K562 (cell line): ENCODE measurements around the gene XPR1. TPM values are rescaled to one million over a fixed set of nuclear protein-coding genes. Genes with fewer than 3 reads are reported as not detected.

Source experiments
- ATAC-seq: fragments of 200-7000 bp; cut with Tn5 transposase; 3 replicates; pipeline ENCODE4 v1.9.1; 2020; ENCODE audit warnings: moderate library complexity
- BruUV-seq: library from RNA; stranded (reverse); fragments of 400-500 nt; replicated peaks from 2 replicates; lab custom pipeline; 2021; lab: Mats Ljungman, UMichigan
- CTCF ChIA-PET: fragments of 300-600 bp; formaldehyde crosslinking; extraction: SDS; loops from one replicate; lab custom pipeline; 2021; ENCODE audit warnings: low intra/inter-chr PET ratio; lab: Yijun Ruan, JAX
- POLR2A ChIA-PET: fragments of 300-600, 350-650 bp; sonication (Branson Sonifier 250); formaldehyde crosslinking; extraction: SDS; loops from one replicate; lab custom pipeline; 2021; ENCODE audit warnings: antibody characterized with exemption, inconsistent platforms; lab: Yijun Ruan, JAX
- DNase-seq, 4 experiments: peaks; one replicate each; pipeline versions ENCODE4 v3.0.0 to v3.0.0-alpha.2; 2011 to 2018; ENCODE audit warnings: low spot score in 3 of 4, mixed read lengths in 3 of 4; ENCODE audit errors: extremely low read depth in 1 of 4
- FAIRE-seq: peaks from 2 replicates; lab custom pipeline; 2011; peaks lifted over from hg19 to GRCh38; lab: Jason Lieb, UNC
- H2AFZ ChIP-seq: 2 replicates; pipeline ENCODE4 v1.6.0; 2011; ENCODE audit warnings: low read depth, low read length, control low read depth, inconsistent platforms
- H3K27ac ChIP-seq: fragments of 200-600 bp; 3 replicates; pipeline ENCODE4 v1.8.0; 2011; ENCODE audit warnings: low read depth, mild to moderate bottlenecking, control low read depth, inconsistent platforms, low read length, moderate library complexity, mixed read lengths; ENCODE audit errors: extremely low read depth
- H3K27me3 ChIP-seq, 2 experiments: fragments of 300-600 bp in 1 of 2; 2 replicates in 1 of 2; 3 replicates in 1 of 2; pipeline versions ENCODE4 v1.6.0 to v1.8.0; 2011; ENCODE audit warnings: inconsistent platforms in 2 of 2, low read length in 2 of 2, mild to moderate bottlenecking in 1 of 2, mixed read lengths in 1 of 2, moderate library complexity in 1 of 2; ENCODE audit not compliant: control insufficient read depth in 2 of 2, insufficient read depth in 2 of 2
- H3K36me3 ChIP-seq: fragments of 300-600 bp; 3 replicates; pipeline ENCODE4 v1.8.0; 2011; ENCODE audit warnings: mild to moderate bottlenecking, low read length, inconsistent platforms; ENCODE audit not compliant: control insufficient read depth, insufficient read depth
- H3K4me1 ChIP-seq, 2 experiments: fragments of 200-600 bp in 1 of 2; replicated peaks in 1 of 2; 2 replicates in 1 of 2; 3 replicates in 1 of 2; pipeline versions ENCODE4 v1.5.1 to v1.8.0; 2011; ENCODE audit warnings: inconsistent platforms in 2 of 2, low read length in 2 of 2, mild to moderate bottlenecking in 1 of 2, mixed read lengths in 1 of 2, moderate library complexity in 1 of 2; ENCODE audit not compliant: control insufficient read depth in 2 of 2, insufficient read depth in 2 of 2
- H3K4me2 ChIP-seq: 2 replicates; pipeline ENCODE4 v1.6.1; 2011; ENCODE audit warnings: low read length, control low read depth, inconsistent platforms, mixed read lengths; ENCODE audit not compliant: insufficient read depth
- H3K4me3 ChIP-seq: fragments of 200-600 bp; sonication (generic), shearing (Covaris generic); 2 replicates; pipeline ENCODE4 v1.5.1; 2016; ENCODE audit warnings: control low read depth, inconsistent platforms
- H3K79me2 ChIP-seq: fragments of 200-600 bp; 3 replicates; pipeline ENCODE4 v1.8.0; 2011; ENCODE audit warnings: low read length, inconsistent platforms; ENCODE audit not compliant: control insufficient read depth, insufficient read depth
- H3K9ac ChIP-seq, 2 experiments: 2 replicates each; pipeline versions ENCODE4 v1.6.0 to v1.6.1; 2011; ENCODE audit warnings: low read depth in 2 of 2, low read length in 2 of 2, control low read depth in 1 of 2, inconsistent platforms in 1 of 2, mild to moderate bottlenecking in 1 of 2, mixed read lengths in 1 of 2; ENCODE audit not compliant: insufficient read depth in 1 of 2
- H3K9me1 ChIP-seq: one replicate; pipeline ENCODE4 v1.6.0; 2011; ENCODE audit warnings: inconsistent platforms, mild to moderate bottlenecking, low read length, moderate library complexity; ENCODE audit not compliant: control insufficient read depth, insufficient read depth
- H3K9me3 ChIP-seq: replicated peaks from 2 replicates; pipeline ENCODE4 v1.5.1; 2011; ENCODE audit warnings: low read depth, low read length, inconsistent platforms; ENCODE audit not compliant: control insufficient read depth, insufficient read depth
- H4K20me1 ChIP-seq: replicated peaks from 2 replicates; pipeline ENCODE4 v1.6.1; 2011; ENCODE audit warnings: low read length, inconsistent platforms, mixed read lengths; ENCODE audit not compliant: control insufficient read depth, insufficient read depth
- BCLAF1 ChIP-seq, 2 experiments: fragments of 450-650 bp in 1 of 2; IDR thresholded peaks; 2 replicates each; pipeline ENCODE4 v1.6.1; 2011 to 2017; ENCODE audit warnings: low read depth in 2 of 2, antibody characterized with exemption in 1 of 2, borderline replicate concordance in 1 of 2, low read length in 1 of 2, mild to moderate bottlenecking in 1 of 2, mixed read lengths in 1 of 2; ENCODE audit not compliant: control insufficient read depth in 1 of 2
- BCOR ChIP-seq: fragments of 450-650 bp; IDR thresholded peaks from 2 replicates; pipeline ENCODE4 v1.6.1; 2016
- CBX3 ChIP-seq, 2 experiments: IDR thresholded peaks; 1 replicate in 1 of 2; 2 replicates in 1 of 2; pipeline ENCODE4 v1.6.1; 2012; ENCODE audit warnings: inconsistent platforms in 2 of 2, low read length in 2 of 2, borderline replicate concordance in 1 of 2, control low read depth in 1 of 2
- CBX5 ChIP-seq: IDR thresholded peaks from 2 replicates; pipeline ENCODE4 v1.6.1; 2014; ENCODE audit warnings: low read depth, borderline replicate concordance
- CHD1 ChIP-seq: fragments of 200-600 bp; sonication (generic); IDR thresholded peaks from one replicate; pipeline ENCODE4 v1.6.1; 2012; ENCODE audit warnings: mild to moderate bottlenecking, moderate library complexity, low read length, inconsistent platforms
- GATAD2B ChIP-seq: fragments of 450-650 bp; IDR thresholded peaks from 2 replicates; pipeline ENCODE4 v1.6.1; 2017; ENCODE audit warnings: mild to moderate bottlenecking, borderline replicate concordance
- KDM1A ChIP-seq, 2 experiments: fragments of 450-650 bp; IDR thresholded peaks; 2 replicates each; pipeline ENCODE4 v1.6.1; 2016; ENCODE audit warnings: mild to moderate bottlenecking in 2 of 2
- KHSRP ChIP-seq: fragments of 450-650 bp; IDR thresholded peaks from 2 replicates; pipeline ENCODE4 v1.6.1; 2017
- NR2C1 ChIP-seq, 2 experiments: fragments of 450-650 bp; IDR thresholded peaks; 2 replicates each; pipeline ENCODE4 v1.6.1; 2017; ENCODE audit warnings: mild to moderate bottlenecking in 2 of 2, antibody characterized with exemption in 1 of 2, inconsistent platforms in 1 of 2, missing compliant biosample characterization in 1 of 2, missing genetic modification characterization in 1 of 2
- PPARD ChIP-seq: fragments of 250-450 bp; sonication (Bioruptor Pico); IDR thresholded peaks from 2 replicates; pipeline ENCODE4 v1.8.0; 2022; ENCODE audit warnings: inconsistent platforms, mild to moderate bottlenecking, moderate library complexity
- PTRF ChIP-seq: fragments of 450-650 bp; IDR thresholded peaks from 2 replicates; pipeline ENCODE4 v1.6.1; 2016; ENCODE audit warnings: mild to moderate bottlenecking, missing genetic modification characterization, missing compliant biosample characterization
- TRIM24 ChIP-seq, 2 experiments: fragments of 450-650 bp; IDR thresholded peaks; 2 replicates each; pipeline ENCODE4 v1.6.1; 2016
- TRIM28 ChIP-seq: fragments of 450-650 bp; IDR thresholded peaks from 2 replicates; pipeline ENCODE4 v1.6.1; 2017
- ZBTB49 ChIP-seq: sonication (generic); formaldehyde crosslinking; IDR thresholded peaks from 2 replicates; pipeline ENCODE4 v1.8.0; 2022; ENCODE audit warnings: missing genetic modification reagents, mild to moderate bottlenecking, borderline replicate concordance
- WGBS: fragments of 100-300 bp; shearing (Covaris generic); methylation state at CpG from one replicate; pipeline ENCODE4 v1.1.6; 2016; ENCODE audit warnings: low coverage, mixed read lengths; ENCODE audit not compliant: insufficient coverage; ENCODE audit errors: missing lambda C conversion rate; 5-methylcytosine and 5-hydroxymethylcytosine counted together
- in situ Hi-C: fragments of 300-500 bp; cut with MboI; formaldehyde crosslinking; loops from 4 replicates; pipeline ENCODE4 v1.15.0; 2018; ENCODE audit warnings: inconsistent platforms, mixed read lengths
- intact Hi-C: fragments of 100-400 bp; cut with micrococcal nuclease; formaldehyde crosslinking; loops from 2 replicates; pipeline ENCODE4 v1.14.2; 2022
- polyA plus RNA-seq, 8 experiments: library from polyadenylated mRNA; depleted of rRNA in 4 of 8; stranded (reverse) in 5 of 8; unstranded in 3 of 8; fragments of >200 nt; fragmentation: Nextera tagmentation in 2 of 8; fragmentation: Illumina TruSeq in 1 of 8; extraction: Ambion mirVana in 2 of 8; extraction: Trizol in 1 of 8; gene quantifications; 2 replicates each; pipeline versions ENCODE4 v1.2.1 to v1.2.3, GENCODE V29; 2011 to 2014; ENCODE audit warnings: inconsistent platforms in 1 of 8, missing spikeins in 1 of 8
- total RNA-seq, 7 experiments: library from RNA; depleted of rRNA in 6 of 7; stranded (reverse); fragments of >200 nt in 6 of 7; fragmentation: Illumina TruSeq in 2 of 7; extraction: Trizol in 2 of 7; gene quantifications; 2 replicates each; pipeline versions ENCODE4 v1.2.1 to v1.2.3, GENCODE V29; 2011 to 2021; ENCODE audit warnings: low replicate concordance in 1 of 7
- TF ChIP-seq, protein P1 (sequence below), 2 experiments: IDR thresholded peaks; 2 replicates each; pipeline ENCODE4 v1.6.1; 2011; ENCODE audit warnings: borderline replicate concordance in 1 of 2, control low read depth in 1 of 2, low read depth in 1 of 2, low read length in 1 of 2, mild to moderate bottlenecking in 1 of 2, mixed read lengths in 1 of 2, moderate library complexity in 1 of 2; ENCODE audit not compliant: insufficient read depth in 1 of 2, insufficient read length in 1 of 2, poor library complexity in 1 of 2, severe bottlenecking in 1 of 2; ENCODE audit errors: extremely low read depth in 1 of 2

The XPR1 gene
- total and polyA plus RNA-seq, 9 of the 15 experiments (the other 6 are each of a cell fraction or from before 2014, with no cell fraction given) = 3.0 to 66.2 (median 38.6) TPM

DNA sequence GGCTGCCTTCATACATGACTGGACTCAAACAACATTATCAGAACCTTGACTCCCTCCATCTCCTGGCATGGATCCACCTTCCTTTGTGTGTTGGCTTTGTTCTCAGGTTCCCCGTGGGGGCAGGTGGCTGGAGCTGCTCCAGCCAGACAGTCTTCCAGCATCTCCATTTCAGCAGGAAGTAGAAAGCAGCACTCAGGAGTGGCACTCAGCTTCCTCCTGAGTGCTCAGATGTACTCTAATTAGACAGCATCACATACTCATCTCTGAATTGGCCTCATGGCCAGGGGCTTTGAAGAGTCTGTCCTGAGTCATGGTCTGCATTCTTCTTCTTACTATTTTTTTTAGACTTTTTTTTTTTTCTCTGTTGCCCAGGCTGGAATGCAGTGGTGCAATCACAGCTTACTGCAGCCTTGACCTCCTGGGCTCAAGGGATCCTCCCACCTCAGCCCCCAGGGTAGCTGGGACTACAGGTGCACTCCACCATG is 45.1 kb upstream of the XPR1 start (continued):
- TF ChIP-seq, protein P1, sequence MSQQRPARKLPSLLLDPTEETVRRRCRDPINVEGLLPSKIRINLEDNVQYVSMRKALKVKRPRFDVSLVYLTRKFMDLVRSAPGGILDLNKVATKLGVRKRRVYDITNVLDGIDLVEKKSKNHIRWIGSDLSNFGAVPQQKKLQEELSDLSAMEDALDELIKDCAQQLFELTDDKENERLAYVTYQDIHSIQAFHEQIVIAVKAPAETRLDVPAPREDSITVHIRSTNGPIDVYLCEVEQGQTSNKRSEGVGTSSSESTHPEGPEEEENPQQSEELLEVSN (IDR thresholded peaks at IDR 0.05; ENCODE audit: borderline replicate concordance in 1 of 2, extremely low read depth in 1 of 2, insufficient read depth in 1 of 2, insufficient read length in 1 of 2, low read depth in 1 of 2, low read length in 1 of 2, poor library complexity in 1 of 2, severe bottlenecking in 1 of 2) = peak in 1 of 2 experiments; percentile 24
- no peak for TF ChIP-seq GATAD2B
- TF ChIP-seq KHSRP = no peak
- TF ChIP-seq PTRF (tag) = no peak
- TF ChIP-seq CHD1 = no peak

GRCh38 chr1:180588121-180588520 is 43.7 kb upstream of the XPR1 start:
- Histone ChIP-seq H3K79me2 (no peaks in the 10 kb centered on the region), H2AFZ (no peak overlapping the region), H3K4me2 (no peak overlapping the region), H3K36me3 (no peaks in the 10 kb centered on the region), H4K20me1 (no peaks in the 10 kb centered on the region), H3K9ac (no peak overlapping the region), H3K4me1 (peaks cover 17 to 24% of the 10 kb centered on the region in 2 experiments), H3K9me1 (no peaks in the 10 kb centered on the region), H3K27ac (no peak overlapping the region), H3K4me3 (no peak overlapping the region), H3K27me3 (no peaks in the 10 kb centered on the region), H3K9me3 (peaks cover 7% of the 10 kb centered on the region)
- in situ Hi-C loops (no loop called here), intact Hi-C loops (no loop called here)
- CTCF ChIA-PET = no interaction called here
- BruUV-seq = no TSS peak
- POLR2A ChIA-PET = no interaction called here
- WGBS = 61% methylated on average over 2 of the region's 2 CpGs
- ATAC-seq (no peak), FAIRE-seq (no peak), DNase-seq (no peak)
- TF ChIP-seq TRIM24 (IDR thresholded peaks at IDR 0.05) (peak in 1 of 2 experiments; percentile 49; a peak in 1 of 4 replicates), BCOR (no peak), BCLAF1 (IDR thresholded peaks at IDR 0.05; ENCODE audit: borderline replicate concordance in 1 of 2, control insufficient read depth in 1 of 2, low read depth in 2 of 2, low read length in 1 of 2) (no peak), CBX5 (peak; percentile 88; the same call in 1 of the 2 replicates), PPARD (no peak), ZBTB49 (CRISPR knock-in tag) (no peak), KDM1A (IDR thresholded peaks at IDR 0.05) (0 out of 4 replicates have a peak, but pooled peaks of 1 of the 2 experiments have one; percentile 14), NR2C1 (IDR thresholded peaks at IDR 0.05) (no peak), NR2C1 (tag; IDR thresholded peaks at IDR 0.05) (no peak), CBX3 (IDR thresholded peaks at IDR 0.05; ENCODE audit: borderline replicate concordance in 1 of 2, low read length in 2 of 2) (peak in 1 of 2 experiments; percentile 99; a peak in 2 of 3 replicates), TRIM28 (peak; percentile 96)
